Panc1 (cell line): ENCODE data around the gene FTCDNL1. TPM values are rescaled to one million over a fixed set of nuclear protein-coding genes. Genes with fewer than 3 reads are reported as not detected.

Experiments
- ATAC-seq: fragments of 200-7000 bp; cut with Tn5 transposase; 2 replicates; pipeline ENCODE4 v1.9.1; 2020; ENCODE audit warnings: mild to moderate bottlenecking, moderate library complexity
- BruUV-seq: library from RNA; stranded (reverse); fragments of 400-500 nt; replicated peaks from 2 replicates; lab custom pipeline; 2021; lab: Mats Ljungman, UMichigan
- CTCF ChIA-PET: fragments of 300-600 bp; sonication (Branson Sonifier 250); formaldehyde crosslinking; loops from one replicate; lab custom pipeline; 2022; ENCODE audit warnings: antibody characterized with exemption; lab: Charles Lee
- POLR2A ChIA-PET: fragments of 300-600 bp; sonication (Branson Sonifier 250); formaldehyde crosslinking; loops from one replicate; lab custom pipeline; 2022; ENCODE audit warnings: antibody characterized with exemption; lab: Charles Lee
- DNase-seq: peaks from one replicate; pipeline ENCODE4 v3.0.0-alpha.2; 2010; ENCODE audit warnings: low read depth, low spot score
- H3K27ac ChIP-seq: 2 replicates; pipeline ENCODE4 v1.5.1; 2011; ENCODE audit warnings: mild to moderate bottlenecking, low read length, inconsistent platforms
- H3K27me3 ChIP-seq: fragments of 200-500 bp; sonication (Bioruptor generic); 2 replicates; pipeline ENCODE4 v1.6.0; 2014; ENCODE audit warnings: low read length, inconsistent platforms; ENCODE audit not compliant: control insufficient read depth, insufficient read depth
- H3K36me3 ChIP-seq: fragments of 200-500 bp; sonication (Bioruptor generic); 2 replicates; pipeline ENCODE4 v1.5.1; 2014; ENCODE audit warnings: inconsistent platforms, mild to moderate bottlenecking, low read length, moderate library complexity; ENCODE audit not compliant: control insufficient read depth, insufficient read depth
- H3K4me1 ChIP-seq: 2 replicates; pipeline ENCODE4 v1.5.1; 2011; ENCODE audit warnings: inconsistent platforms, mild to moderate bottlenecking, low read length, moderate library complexity; ENCODE audit not compliant: control insufficient read depth, insufficient read depth
- H3K4me3 ChIP-seq, 2 experiments: 2 replicates each; pipeline ENCODE4 v1.5.1; 2011 to 2012; ENCODE audit warnings: low read depth in 2 of 2, low read length in 2 of 2, mild to moderate bottlenecking in 2 of 2, inconsistent platforms in 1 of 2, moderate library complexity in 1 of 2
- H3K9me3 ChIP-seq: fragments of 200-500 bp; sonication (Bioruptor generic); 2 replicates; pipeline ENCODE4 v1.5.1; 2014; ENCODE audit warnings: low read depth, mild to moderate bottlenecking, inconsistent platforms, low read length, moderate library complexity; ENCODE audit not compliant: control insufficient read depth, insufficient read depth
- CTCF ChIP-seq: fragments of 450-650 bp; IDR thresholded peaks from 2 replicates; pipeline ENCODE4 v1.5.1; 2017; ENCODE audit warnings: mild to moderate bottlenecking
- POLR2AphosphoS5 ChIP-seq: IDR thresholded peaks from 2 replicates; pipeline ENCODE4 v1.6.1; 2012; ENCODE audit warnings: mild to moderate bottlenecking, low read depth, low read length, moderate library complexity
- REST ChIP-seq, 2 experiments: IDR thresholded peaks; 2 replicates each; pipeline ENCODE4 v1.6.1; 2011 to 2012; ENCODE audit warnings: low read depth in 2 of 2, control low read depth in 1 of 2, low read length in 1 of 2, mild to moderate bottlenecking in 1 of 2, moderate library complexity in 1 of 2; ENCODE audit not compliant: insufficient read depth in 1 of 2
- SIN3A ChIP-seq: IDR thresholded peaks from 2 replicates; pipeline ENCODE4 v1.6.1; 2012; ENCODE audit warnings: low read depth, mild to moderate bottlenecking, low read length, moderate library complexity, borderline replicate concordance; ENCODE audit not compliant: insufficient read depth
- TCF7L2 ChIP-seq: IDR thresholded peaks from 2 replicates; pipeline ENCODE4 v1.6.1; 2011; ENCODE audit warnings: mild to moderate bottlenecking, low read depth, low read length, inconsistent platforms
- in situ Hi-C: cut with HindIII; loops from 2 replicates; pipeline ENCODE4 v1.10.0; 2016; ENCODE audit warnings: low sequenced_read_pairs, low pct_unique_long_range_greater_than_20kb
- intact Hi-C: fragments of 100-400 bp; cut with micrococcal nuclease; formaldehyde crosslinking; loops from one replicate; pipeline ENCODE4 v1.10.0; 2022; ENCODE audit not compliant: unreplicated experiment
- total RNA-seq: library from RNA; stranded (reverse); gene quantifications from one replicate; pipeline ENCODE4 v1.2.1, GENCODE V29; 2021; ENCODE audit not compliant: unreplicated experiment

Gene FTCDNL1
- total RNA-seq, 1 experiment from 2014 or later = 2.8 TPM

- Histone ChIP-seq H3K4me1 (no peaks in the 10 kb centered on the region; the same call in 1 of the 2 replicates), H3K4me3 (peak overlapping the region; percentile 64 to 68), H3K9me3 (no peaks in the 10 kb centered on the region), H3K36me3 (no peaks in the 10 kb centered on the region), H3K27me3 (no peaks in the 10 kb centered on the region; the same call in 1 of the 2 replicates), H3K27ac (peak overlapping the region; percentile 68)
- DNase-seq (no peak), ATAC-seq (no peak)
- intact Hi-C loops = no loop called here
- CTCF ChIA-PET = interaction anchor here (0.6 kb wide), 1 partner anchor 146 kb away, joined by 3 read pairs; no protein-coding TSS in a partner anchor
- in situ Hi-C loops = no loop called here
- no peak for TF ChIP-seq TCF7L2
- TF ChIP-seq CTCF = no peak
- TF ChIP-seq REST (IDR thresholded peaks at IDR 0.05; ENCODE audit: insufficient read depth in 1 of 2, low read depth in 2 of 2, low read length in 1 of 2) = no peak
- TF ChIP-seq SIN3A = no peak
- no peak for TF ChIP-seq POLR2AphosphoS5
- POLR2A ChIA-PET = no interaction called here
- BruUV-seq = no TSS peak
Measured at GRCh38 chr2:199850218-199850717, 724 bp downstream of the FTCDNL1 start.

DNA sequence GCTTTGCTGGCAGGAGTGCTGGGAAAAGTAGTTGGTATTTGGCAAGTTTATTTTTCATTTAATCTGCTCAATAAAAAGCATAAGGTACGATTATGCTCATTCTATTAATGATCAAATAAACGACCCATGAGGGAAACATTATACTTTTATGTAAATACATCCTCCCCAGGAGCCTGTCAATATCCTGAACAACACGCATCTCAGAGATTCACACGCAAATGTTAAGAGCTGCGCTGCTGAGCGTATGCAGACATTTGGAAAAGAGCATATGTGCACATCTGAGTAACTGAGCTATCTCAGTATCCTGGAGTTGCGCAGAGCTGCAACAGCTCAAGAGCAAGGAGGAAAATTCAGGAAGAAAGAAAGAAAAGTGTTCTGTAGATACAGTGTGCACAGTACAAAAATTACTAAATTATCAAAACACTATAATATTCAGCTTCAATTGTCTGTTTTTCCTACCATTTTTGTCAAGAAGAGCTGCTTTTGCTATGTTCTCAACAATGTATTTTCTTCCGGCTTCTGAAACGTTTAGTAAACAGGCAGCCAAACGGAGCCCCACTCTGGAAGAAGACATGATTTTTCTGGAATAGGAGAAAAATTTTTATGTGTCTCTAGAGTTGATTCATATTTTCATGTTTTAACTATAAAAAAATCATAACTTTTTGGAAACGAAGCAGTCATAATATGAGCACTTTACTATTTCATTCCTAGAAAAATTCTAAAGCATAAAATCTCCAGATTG lies 2.4 kb downstream of the FTCDNL1 start:
- CTCF ChIA-PET = no interaction called here
- Histone ChIP-seq H3K4me3 (no peak overlapping the region), H3K27ac (no peak overlapping the region), H3K4me1 (no peaks in the 10 kb centered on the region; the same call in 1 of the 2 replicates), H3K27me3 (no peaks in the 10 kb centered on the region; the same call in 1 of the 2 replicates), H3K9me3 (no peaks in the 10 kb centered on the region), H3K36me3 (no peaks in the 10 kb centered on the region)
- in situ Hi-C loops = no loop called here
- ATAC-seq = no peak
- no peak for TF ChIP-seq REST (IDR thresholded peaks at IDR 0.05; ENCODE audit: insufficient read depth in 1 of 2, low read depth in 2 of 2, low read length in 1 of 2)
- no peak for TF ChIP-seq TCF7L2
- TF ChIP-seq SIN3A = no peak
- no peak for TF ChIP-seq POLR2AphosphoS5
- TF ChIP-seq CTCF = no peak
- POLR2A ChIA-PET = no interaction called here
- BruUV-seq = no TSS peak
- DNase-seq = no peak
- intact Hi-C loops = no loop called here
